Activated naive CD8-positive, alpha-beta T cell treated with anti-CD3 and anti-CD28 coated beads, Interleukin-2, amount 50 U/mL, for 16 hours (primary cell): ENCODE data around the gene DAZAP1.

ENCODE experiments used
- DNase-seq: peaks from one replicate; pipeline ENCODE4 v3.0.0-alpha.2; 2020; ENCODE audit warnings: low read depth, low spot score

Gene DAZAP1

GRCh38 chr19:1407528-1408299 is at the start of gene DAZAP1:
DAZAP1 (plus strand) TSS chr19:1407586; CDS start chr19:1407774, 188 bp downstream.
- no peak for DNase-seq

DNA sequence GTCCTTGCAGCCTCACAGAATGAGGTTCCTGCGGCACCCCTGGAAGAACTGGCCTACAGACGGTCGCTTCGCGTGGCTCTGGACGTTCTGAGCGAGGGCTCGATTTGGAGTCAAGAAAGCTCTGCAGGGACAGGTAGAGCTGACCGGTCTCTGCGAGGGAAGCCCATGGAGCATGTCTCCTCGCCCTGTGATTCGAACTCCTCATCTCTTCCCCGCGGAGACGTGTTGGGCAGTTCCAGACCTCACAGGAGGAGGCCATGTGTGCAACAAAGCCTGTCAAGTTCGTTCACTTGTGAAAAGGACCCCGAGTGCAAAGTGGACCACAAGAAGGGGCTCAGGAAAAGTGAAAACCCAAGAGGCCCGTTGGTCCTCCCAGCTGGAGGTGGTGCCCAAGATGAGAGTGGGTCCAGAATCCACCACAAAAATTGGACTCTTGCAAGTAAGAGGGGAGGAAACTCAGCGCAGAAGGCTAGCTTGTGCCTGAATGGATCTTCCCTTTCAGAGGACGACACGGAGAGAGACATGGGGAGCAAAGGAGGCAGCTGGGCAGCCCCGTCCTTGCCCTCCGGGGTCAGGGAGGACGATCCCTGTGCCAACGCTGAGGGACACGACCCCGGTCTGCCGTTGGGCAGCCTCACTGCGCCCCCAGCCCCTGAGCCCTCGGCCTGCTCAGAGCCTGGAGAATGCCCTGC is 47.1 kb upstream of the DAZAP1 start:
- no peak for DNase-seq

- no peak for DNase-seq
Observed at GRCh38 chr19:1360818-1361461, 46.4 kb upstream of the DAZAP1 start.

- DNase-seq: no peak
Observed at GRCh38 chr19:1361601-1362386, 45.6 kb upstream of the DAZAP1 start.

GRCh38 chr19:1362387-1363257 is 44.8 kb upstream of the DAZAP1 start:
- DNase-seq: no peak

GRCh38 chr19:1363599-1363998 is 43.8 kb upstream of the DAZAP1 start:
- no peak for DNase-seq

- DNase-seq: no peak
Observed at GRCh38 chr19:1364070-1364704, 43.2 kb upstream of the DAZAP1 start.

- DNase-seq: no peak
Observed at GRCh38 chr19:1365319-1366269, 41.8 kb upstream of the DAZAP1 start.

- no peak for DNase-seq
Observed at GRCh38 chr19:1366296-1366695, 41.1 kb upstream of the DAZAP1 start.

- DNase-seq: no peak
Observed at GRCh38 chr19:1366899-1367870, 40.2 kb upstream of the DAZAP1 start.

DNA sequence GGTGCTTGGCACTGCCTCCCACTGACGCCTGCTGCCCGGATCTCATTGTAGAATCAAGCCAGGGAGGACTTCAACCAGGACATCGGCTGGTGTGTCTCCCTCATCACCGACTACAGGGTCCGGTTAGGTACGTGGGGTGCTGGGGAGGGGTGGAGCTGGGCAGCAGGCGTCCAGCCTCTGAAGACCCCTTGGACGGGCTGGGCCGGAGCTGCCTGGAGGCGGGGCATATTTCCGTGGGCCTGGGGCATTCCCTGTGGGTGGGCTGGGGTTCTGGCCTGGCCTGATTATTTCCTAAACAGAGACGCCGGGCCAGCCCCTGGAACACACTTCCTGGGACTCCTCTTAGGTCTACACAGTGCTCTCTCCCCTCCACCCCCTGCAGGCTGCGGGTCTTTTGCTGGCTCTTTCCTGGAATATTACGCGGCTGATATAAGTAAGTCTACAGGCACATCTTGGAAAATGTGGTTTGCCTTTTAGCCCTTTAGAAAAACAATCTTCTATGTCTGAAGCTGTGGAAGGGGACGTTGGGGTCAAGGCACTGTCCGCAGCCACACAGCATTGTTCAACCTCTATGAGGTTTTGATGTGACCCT is 38.1 kb upstream of the DAZAP1 start:
- DNase-seq: no peak

GRCh38 chr19:1370579-1371361 is 36.6 kb upstream of the DAZAP1 start:
- DNase-seq: no peak

DNA sequence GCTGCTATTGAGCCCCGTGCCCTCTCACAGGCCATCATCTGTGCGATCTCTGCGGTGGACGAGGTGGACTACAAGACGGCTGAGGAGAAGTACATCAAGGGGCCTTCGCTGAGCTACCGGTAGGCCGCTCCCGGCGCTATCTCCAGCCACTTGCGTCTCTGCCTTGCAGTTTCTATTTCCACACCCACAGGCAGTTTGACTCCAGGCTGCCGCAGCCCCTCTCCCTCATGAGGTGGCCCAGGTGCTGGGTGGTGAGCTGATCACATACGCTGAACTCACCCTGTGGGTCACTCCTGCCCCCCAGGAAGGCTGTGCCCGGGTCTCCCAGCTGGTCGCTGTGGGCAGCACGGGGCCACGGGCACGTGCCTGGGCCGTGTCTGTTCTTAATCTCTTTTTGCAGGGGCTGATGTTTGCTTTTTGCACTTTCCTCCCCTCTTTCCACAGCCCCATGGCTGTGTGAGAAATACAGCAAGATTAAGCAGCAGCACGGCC is 34.3 kb upstream of the DAZAP1 start:
- no peak for DNase-seq

- DNase-seq: no peak
Observed at GRCh38 chr19:1373534-1374249, 33.7 kb upstream of the DAZAP1 start.

DNA sequence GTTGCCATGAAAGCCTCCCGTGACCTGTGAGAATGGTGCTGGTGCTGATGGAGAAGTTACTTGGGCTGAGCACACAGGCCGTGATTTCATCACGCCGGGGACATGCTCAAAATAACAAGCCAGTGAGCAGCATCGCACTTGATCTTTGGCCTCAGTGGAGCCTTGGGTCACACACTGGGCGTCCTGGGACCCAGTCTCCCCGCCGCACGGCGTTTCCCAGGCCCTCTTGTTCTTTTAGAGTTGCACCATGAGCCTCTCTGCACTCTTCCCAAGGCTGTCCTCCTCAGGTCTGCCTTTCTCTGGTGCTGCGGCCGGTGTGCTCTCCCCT is 33.2 kb upstream of the DAZAP1 start:
- no peak for DNase-seq

GRCh38 chr19:1376415-1376805 is 31.0 kb upstream of the DAZAP1 start:
- DNase-seq: no peak
